ENCODE results near the gene TRIM7.
A peak's percentile ranks its signal among the peaks of the same experiment; 100 is the strongest.

Gene TRIM7

DNA sequence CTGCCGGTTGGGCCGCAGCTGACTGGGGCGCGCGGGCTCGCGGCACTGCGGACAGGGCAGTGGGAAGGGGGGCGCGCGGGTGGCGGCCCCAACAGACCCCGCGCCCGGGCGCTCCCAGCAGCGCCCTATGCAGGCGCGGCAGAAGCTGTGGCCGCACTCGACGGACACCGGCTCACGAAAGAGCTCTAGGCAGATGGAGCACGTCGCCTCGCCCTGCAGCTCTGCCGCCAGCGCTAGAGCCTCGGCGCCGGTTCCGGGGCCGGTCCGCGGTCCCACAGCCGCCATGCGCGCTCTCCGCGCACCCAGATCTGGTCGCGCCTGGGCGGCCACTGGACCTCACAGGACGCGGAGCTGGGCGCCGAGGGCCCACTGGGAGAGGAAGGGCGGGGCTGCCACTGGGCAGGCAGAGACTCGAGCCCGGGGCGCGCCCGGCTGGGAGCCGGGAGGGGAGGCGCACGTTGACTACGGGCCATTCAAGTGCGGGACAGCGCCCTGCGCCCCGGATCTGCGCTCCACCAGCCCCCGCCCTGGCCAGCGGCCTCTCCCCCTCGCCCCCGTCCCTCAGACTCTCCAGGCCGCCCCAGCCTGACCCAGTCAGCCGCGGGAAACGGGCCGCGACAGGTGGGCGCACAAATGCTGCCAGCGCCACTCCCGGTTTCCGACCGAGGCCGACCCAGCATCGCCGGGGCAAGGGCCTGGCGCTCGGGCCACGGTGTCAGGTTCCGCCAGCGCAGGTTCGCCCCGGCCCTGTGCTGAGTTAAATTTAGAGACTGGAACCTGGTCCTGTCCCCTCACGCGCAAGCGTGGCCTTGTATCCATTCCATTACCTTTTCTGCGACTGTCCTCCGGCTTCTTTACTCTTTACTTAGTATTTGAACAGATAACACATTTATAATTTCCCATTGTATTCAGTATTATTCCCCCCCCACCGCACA lies at the start of gene TRIM7:
TRIM7 (minus strand) TSS at position 371 of the 935 bp plus-strand sequence; CDS start at position 285, 86 bp downstream.
- FAIRE-seq: no peak
- peak; percentile 62 for DNase-seq (ENCODE audit: low spot score)

DNA sequence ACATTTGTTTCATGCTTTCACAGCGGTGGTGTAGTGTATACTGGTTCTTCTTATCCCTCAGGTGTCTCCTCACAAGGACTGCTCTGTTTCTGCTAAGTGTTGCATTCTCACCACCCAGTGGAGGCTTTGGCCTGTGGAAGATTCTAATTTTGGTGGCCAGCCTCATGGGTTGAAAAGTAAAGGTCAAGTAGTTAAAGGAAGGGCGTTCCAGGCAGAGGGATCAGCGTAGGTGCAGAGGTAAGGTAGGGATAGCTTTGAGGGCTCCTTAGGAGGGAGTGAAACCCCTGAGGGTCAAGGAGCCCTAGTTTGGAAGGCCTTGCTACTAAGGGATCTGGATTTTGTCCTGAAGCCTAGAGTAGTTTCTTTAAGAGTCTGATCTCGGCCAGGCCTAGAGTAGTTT lies 43.3 kb upstream of the TRIM7 start:
- no peak for FAIRE-seq

DNA sequence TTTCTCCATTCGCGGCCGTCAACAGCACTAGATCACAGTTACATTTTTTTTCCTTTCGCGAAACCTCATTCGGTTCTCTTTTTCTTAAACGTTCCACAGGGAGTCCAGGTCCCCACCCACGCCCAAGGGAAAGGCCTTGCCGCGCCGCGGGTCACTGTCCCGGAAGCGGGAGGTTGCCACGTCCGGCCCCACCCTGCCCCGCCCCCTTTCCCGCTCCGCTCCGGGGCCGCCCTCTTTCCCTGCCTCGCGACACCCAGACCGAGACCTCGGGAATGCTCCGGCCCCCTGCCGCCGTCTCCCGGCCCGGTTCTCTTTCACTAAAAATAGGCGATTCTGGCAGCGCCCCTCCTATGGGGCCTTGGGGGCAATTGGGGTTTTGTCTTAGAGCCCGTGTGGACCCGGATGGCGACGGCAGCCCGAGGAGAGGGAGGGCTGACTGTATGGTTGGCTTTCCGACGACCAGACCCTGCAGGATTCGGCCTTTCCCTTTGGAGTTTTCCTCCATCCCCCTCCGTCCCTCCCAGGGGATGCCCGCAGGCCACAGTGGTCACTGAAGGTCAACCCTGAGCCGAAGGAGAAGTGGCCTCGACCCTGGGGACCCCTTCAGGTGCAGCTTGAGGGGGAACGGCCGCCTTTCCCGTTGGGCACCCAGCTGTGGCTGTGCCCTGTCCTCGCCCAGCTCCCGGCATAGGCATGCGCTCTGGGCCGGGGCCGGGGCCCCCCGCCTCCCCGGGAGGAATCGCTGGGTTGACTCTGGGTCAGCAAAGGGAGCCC lies 41.5 kb upstream of the TRIM7 start:
- DNase-seq (ENCODE audit: low spot score): peak; percentile 93

More for the DNA sequence above, 43.3 kb upstream of the TRIM7 start:
- DNase-seq (ENCODE audit: low spot score): no peak

GRCh38 chr5:181245427-181246275 lies 40.7 kb upstream of the TRIM7 start:
- DNase-seq (ENCODE audit: low spot score) (no peak), FAIRE-seq (no peak)

More for the DNA sequence above, 41.5 kb upstream of the TRIM7 start:
- FAIRE-seq: no peak

GRCh38 chr5:181243564-181244343 lies 38.8 kb upstream of the TRIM7 start, which contains the start of gene RACK1:
Gene RACK1, minus strand, starts transcription at chr5:181243906. Its CDS starts 106 bp downstream, at chr5:181243800.
- no peak for FAIRE-seq
- DNase-seq (ENCODE audit: low spot score): peak; percentile 80

DNA sequence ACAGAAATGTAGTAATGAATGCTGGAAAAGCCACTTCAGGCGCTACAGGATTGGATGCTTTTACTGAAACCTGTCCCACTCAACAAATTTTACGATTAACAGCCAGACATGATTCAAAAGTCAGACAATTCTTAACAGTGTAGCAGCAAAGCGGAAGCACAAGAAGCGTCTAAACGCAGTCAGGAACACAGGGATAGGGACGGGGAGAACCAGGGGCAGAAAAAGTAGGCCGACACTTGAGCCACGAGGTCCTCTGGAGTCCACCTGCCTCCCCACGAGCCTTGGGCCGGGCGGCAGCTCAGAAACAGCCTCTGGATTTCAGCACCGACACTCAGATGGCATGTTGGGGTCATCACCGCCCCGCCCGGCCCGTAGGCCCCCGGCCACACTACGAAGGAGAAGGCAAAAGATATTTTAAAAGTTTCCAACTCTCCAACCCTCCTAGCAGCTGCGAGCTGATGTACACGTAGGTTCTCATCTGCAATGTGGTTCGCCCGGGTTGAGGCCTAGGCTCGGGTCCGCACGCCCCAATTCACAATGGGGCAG lies 38.1 kb upstream of the TRIM7 start:
- DNase-seq (ENCODE audit: low spot score): no peak
- FAIRE-seq: no peak

GRCh38 chr5:181242031-181242451 lies 37.0 kb upstream of the TRIM7 start:
- no peak for FAIRE-seq
- DNase-seq (ENCODE audit: low spot score): no peak

DNA sequence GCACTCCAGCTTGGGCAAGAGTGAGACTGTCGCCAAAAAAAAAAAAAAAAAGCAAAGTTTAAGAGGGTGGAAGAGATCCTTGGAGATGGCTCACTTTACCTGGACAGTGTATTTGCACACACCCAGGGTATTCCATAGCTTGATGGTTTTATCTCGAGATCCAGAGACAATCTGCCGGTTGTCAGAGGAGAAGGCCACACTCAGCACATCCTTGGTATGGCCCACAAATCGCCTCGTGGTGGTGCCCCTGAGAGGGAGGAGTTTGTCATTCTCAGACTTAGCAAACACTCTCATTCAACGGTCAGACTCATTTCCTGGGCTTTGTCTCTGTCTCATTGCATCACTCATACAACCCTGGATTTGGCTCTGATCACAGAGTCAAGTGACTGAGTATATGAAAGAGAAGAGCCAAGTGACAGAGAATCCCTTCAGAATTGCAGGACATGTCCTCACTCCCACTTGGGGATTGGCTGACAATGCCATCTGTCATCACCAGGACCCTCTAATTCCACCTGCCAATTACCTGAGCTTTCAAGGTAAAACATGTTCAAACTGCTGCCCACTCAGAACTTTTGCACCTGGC lies 36.5 kb upstream of the TRIM7 start:
- DNase-seq (ENCODE audit: low spot score): no peak
- FAIRE-seq: no peak

DNA sequence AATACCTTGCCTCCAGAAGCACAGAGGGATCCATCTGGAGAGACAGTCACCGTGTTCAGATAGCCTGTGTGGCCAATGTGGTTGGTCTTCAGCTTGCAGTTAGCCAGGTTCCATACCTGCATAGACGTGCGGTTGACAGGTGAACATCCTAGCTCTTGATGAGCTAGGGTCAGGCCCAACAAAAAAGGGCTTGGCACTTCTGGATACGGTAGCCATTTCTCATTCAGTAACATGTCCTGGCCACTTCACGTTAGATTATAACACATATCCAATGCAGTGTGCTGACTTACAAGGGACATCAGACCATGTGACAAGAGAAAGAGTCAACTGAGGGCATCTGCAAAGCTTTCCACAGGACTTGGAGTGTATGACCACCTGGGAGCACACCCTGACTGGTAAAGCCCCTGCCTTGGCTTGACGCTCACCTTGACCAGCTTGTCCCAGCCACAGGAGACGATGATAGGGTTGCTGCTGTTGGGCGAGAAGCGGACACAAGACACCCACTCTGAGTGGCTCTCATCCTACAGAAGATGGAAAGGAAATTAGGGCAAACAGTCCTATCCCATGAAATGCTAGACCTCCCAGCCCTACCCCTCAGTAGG lies 34.2 kb upstream of the TRIM7 start:
- DNase-seq (ENCODE audit: low spot score): no peak

DNA sequence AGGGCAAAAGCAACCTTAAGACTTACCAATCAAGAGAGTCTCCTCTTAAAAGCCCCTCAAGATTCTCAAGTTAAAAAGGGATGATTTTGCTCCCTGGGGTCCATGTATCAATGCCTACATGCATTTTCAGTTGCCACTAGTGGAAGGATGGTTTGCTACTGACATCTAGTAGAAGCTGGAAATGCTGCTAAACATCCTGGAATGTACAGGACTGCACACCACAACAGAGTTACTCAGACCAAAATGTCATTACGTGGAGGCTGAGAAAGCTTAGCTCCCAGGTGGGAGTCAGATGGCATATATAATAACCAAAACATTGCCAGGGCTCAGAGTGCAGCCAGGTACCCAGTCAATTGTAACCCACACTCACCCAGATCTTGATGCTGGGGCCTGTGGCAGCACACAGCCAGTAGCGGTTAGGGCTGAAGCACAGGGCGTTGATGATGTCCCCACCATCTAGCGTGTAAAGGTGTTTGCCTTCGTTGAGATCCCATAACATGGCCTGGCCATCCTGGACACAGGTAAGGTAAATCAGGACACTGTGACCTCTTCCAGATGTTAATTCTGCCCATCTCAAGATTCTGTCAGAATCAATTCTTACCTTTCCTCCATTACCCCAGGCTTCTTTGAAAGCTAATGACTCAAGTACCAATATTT lies 32.9 kb upstream of the TRIM7 start:
- FAIRE-seq: no peak
- no peak for DNase-seq (ENCODE audit: low spot score)

More for the DNA sequence above, 34.2 kb upstream of the TRIM7 start:
- no peak for FAIRE-seq

DNA sequence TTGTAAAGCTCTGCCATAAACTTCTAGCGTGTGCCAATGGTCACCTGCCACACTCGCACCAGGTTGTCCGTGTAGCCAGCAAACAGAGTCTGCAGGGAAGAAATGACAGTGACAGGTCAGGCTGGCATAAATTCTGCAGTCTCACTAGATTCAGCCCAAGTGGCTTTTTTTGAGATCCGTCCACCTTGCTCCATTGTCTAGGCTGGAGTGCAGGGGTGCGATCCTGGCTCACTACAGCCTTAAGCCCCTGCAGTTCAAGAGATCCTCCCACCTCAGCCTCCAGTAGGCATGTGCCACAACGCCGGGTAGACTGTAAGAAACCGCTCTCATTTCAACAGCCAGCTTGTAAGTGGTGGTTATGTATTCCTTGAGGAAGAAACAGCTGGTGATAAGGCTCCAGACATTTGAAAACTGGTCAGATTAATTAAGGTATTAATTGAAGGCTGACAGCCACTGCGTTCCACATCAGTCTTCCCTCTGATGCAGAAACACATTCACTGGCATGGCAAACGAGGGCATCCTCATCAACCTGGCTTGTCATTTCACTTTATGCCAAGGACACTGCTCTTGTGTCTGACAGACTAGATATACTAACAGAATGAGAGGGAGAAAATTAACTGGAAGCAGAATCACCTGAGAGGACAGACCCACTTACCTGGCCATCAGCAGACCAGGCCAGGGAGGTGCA lies 32.1 kb upstream of the TRIM7 start:
- DNase-seq (ENCODE audit: low spot score): no peak
- no peak for FAIRE-seq

- FAIRE-seq (no peak), DNase-seq (ENCODE audit: low spot score) (no peak)
Observed at GRCh38 chr5:181236471-181236870, 31.5 kb upstream of the TRIM7 start.

DNA sequence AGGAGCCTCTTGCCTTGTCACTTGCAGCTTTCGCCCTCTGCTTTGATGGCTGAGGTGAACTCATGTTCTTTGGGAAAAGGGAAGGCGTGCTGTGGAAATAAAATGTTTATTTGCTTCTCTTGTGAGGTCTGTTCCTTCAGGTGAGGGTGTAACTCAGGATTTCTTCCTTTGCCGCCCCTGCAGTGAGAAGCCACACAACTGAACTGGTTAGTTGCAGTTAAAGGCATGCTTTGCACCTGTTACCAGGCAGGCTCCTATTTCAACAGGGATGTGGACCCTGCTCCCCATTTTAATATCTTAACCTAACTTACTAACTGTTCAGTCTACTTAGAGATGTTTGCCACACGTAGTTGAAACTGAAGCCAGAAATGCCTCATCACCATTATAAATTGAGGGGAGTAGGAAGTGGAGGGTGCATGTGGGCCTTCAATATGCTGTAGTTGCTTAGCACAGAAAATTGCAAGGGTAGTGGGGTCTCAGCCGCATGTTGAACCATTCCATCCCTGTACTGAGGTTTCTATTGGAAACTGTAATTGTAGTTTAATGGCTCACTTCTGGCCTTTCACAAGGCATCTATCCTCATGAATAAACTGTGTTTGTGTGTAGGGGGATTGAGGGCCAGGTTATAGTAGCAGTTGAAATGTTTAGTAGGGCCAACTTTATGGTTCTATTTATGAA lies 30.8 kb upstream of the TRIM7 start:
- FAIRE-seq (no peak), DNase-seq (ENCODE audit: low spot score) (no peak)

- no peak for DNase-seq (ENCODE audit: low spot score)
Observed at GRCh38 chr5:181235323-181235688, 30.3 kb upstream of the TRIM7 start.

GRCh38 chr5:181234455-181235306 lies 29.7 kb upstream of the TRIM7 start:
- DNase-seq (ENCODE audit: low spot score) (no peak), FAIRE-seq (no peak)

More at GRCh38 chr5:181235323-181235688, 30.3 kb upstream of the TRIM7 start:
- no peak for FAIRE-seq

DNA sequence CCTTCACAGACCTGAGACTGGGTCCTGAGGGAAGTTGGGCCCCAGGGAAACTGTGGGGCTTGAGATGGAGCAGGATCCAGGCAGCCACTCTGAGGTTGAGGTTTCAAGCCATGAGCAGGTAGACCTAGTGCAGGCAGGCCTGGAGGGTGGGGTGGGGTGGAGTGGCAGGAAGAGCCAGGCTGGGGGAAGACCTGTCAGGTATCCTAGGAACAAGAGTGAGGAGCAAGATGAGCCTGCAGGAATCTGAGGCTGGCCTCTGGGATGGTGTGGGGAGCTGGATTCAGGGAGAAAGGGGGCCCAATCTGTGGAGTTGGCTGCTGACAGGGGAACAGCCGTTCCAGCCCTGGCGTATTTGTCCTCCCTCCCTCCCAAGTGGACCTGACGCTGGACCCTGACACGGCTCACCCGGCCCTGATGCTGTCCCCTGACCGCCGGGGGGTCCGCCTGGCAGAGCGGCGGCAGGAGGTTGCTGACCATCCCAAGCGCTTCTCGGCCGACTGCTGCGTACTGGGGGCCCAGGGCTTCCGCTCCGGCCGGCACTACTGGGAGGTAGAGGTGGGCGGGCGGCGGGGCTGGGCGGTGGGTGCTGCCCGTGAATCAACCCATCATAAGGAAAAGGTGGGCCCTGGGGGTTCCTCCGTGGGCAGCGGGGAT lies 28.9 kb upstream of the TRIM7 start:
- FAIRE-seq (no peak), DNase-seq (ENCODE audit: low spot score) (no peak)
